IMR-90 (cell line): Measurements from ENCODE around the gene PLD5.

Experiments used
- CEBPB ChIP-seq: IDR thresholded peaks from 2 replicates; pipeline ENCODE4 v1.6.1; 2012; ENCODE audit warnings: low read depth, low read length, improper control_type of control experiment
- FOS ChIP-seq: fragments of 150-350 bp; IDR thresholded peaks from 2 replicates; pipeline ENCODE4 v1.6.1; 2016; ENCODE audit warnings: low read depth, low read length
- MAFK ChIP-seq: IDR thresholded peaks from 2 replicates; pipeline ENCODE4 v1.6.1; 2012; ENCODE audit warnings: low read depth, low read length, improper control_type of control experiment
- MAZ ChIP-seq: IDR thresholded peaks from 2 replicates; pipeline ENCODE4 v1.6.1; 2012; ENCODE audit warnings: low read depth, mild to moderate bottlenecking, low read length, improper control_type of control experiment, moderate library complexity, borderline replicate concordance
- MXI1 ChIP-seq: IDR thresholded peaks from 2 replicates; pipeline ENCODE4 v1.6.1; 2012; ENCODE audit warnings: low read depth, mild to moderate bottlenecking, low read length, moderate library complexity, borderline replicate concordance
- POLR2A ChIP-seq: IDR thresholded peaks from 2 replicates; pipeline ENCODE4 v1.6.1; 2012; ENCODE audit warnings: mild to moderate bottlenecking, low read depth, low read length
- RCOR1 ChIP-seq: IDR thresholded peaks from 2 replicates; pipeline ENCODE4 v1.6.1; 2012; ENCODE audit warnings: mild to moderate bottlenecking, low read length, improper control_type of control experiment; ENCODE audit not compliant: insufficient replicate concordance
- RFX5 ChIP-seq: IDR thresholded peaks from 2 replicates; pipeline ENCODE4 v1.8.0; 2012; ENCODE audit warnings: low read depth, mild to moderate bottlenecking, low read length, moderate library complexity
- SMC3 ChIP-seq: fragments of 150-350 bp; IDR thresholded peaks from 2 replicates; pipeline ENCODE4 v1.6.1; 2016; ENCODE audit warnings: low read depth, mild to moderate bottlenecking, antibody characterized with exemption, low read length, moderate library complexity
- TF ChIP-seq, protein P1 (sequence below): conservative IDR thresholded peaks from 2 replicates; pipeline ENCODE4 v1.5.1; 2012; ENCODE audit warnings: mild to moderate bottlenecking, low read depth, low read length, improper control_type of control experiment
- TF ChIP-seq, protein P2 (sequence below): fragments of 150-350 bp; IDR thresholded peaks from 2 replicates; pipeline ENCODE4 v1.6.1; 2017; ENCODE audit warnings: mild to moderate bottlenecking, antibody characterized with exemption, low read length, low read depth

DNA sequence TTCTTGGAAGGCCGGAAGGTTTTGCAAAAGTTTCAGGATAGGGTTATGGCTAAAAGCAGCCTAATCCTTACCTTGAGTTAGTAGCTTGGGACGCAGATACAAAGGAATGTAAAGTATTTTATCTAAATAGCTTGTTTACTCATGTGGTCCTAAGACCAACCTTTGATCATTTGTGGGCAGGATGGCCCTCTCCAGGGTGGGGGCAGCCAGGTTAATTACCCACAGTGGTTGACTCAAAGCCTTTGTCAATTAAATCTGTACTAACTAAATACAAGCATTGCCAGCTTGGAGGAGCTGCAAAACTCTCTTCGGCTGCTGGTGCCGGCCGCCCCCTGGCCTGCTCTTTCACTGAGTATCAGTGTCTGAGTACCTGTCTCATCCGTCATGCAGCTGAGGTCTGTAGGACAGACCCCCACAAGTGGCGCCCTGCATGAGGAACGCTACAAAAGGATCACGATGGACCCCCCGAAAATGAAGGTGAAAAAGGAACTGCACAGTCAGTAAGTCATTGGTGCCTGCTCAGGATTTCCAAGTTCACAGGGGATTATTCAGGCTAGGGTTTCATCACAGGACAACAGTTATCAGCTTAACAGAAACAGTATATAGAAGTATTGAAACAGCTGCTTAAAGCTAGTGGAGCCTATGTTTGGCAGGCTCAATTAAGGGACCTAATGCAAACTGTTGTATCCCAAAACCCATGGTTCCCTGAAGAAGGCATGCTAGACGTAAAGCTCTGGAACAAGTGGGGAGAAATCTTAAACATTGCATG, 313.1 kb downstream of the PLD5 start:
- TF ChIP-seq MXI1 (no peak), CEBPB (no peak), POLR2A (no peak), MAFK (no peak), SMC3 (no peak), RCOR1 (no peak), RFX5 (no peak), MAZ (no peak), FOS (no peak)
- TF ChIP-seq, protein P1, sequence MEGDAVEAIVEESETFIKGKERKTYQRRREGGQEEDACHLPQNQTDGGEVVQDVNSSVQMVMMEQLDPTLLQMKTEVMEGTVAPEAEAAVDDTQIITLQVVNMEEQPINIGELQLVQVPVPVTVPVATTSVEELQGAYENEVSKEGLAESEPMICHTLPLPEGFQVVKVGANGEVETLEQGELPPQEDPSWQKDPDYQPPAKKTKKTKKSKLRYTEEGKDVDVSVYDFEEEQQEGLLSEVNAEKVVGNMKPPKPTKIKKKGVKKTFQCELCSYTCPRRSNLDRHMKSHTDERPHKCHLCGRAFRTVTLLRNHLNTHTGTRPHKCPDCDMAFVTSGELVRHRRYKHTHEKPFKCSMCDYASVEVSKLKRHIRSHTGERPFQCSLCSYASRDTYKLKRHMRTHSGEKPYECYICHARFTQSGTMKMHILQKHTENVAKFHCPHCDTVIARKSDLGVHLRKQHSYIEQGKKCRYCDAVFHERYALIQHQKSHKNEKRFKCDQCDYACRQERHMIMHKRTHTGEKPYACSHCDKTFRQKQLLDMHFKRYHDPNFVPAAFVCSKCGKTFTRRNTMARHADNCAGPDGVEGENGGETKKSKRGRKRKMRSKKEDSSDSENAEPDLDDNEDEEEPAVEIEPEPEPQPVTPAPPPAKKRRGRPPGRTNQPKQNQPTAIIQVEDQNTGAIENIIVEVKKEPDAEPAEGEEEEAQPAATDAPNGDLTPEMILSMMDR: no peak
- TF ChIP-seq, protein P2, sequence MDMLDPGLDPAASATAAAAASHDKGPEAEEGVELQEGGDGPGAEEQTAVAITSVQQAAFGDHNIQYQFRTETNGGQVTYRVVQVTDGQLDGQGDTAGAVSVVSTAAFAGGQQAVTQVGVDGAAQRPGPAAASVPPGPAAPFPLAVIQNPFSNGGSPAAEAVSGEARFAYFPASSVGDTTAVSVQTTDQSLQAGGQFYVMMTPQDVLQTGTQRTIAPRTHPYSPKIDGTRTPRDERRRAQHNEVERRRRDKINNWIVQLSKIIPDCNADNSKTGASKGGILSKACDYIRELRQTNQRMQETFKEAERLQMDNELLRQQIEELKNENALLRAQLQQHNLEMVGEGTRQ: no peak
